ENCODE measurements around the gene PRPF40B.

GRCh38 chr12:49692851-49693250, 69.5 kb downstream of the PRPF40B start:
- TF ChIP-seq TAF1 (IDR thresholded peaks at IDR 0.05; ENCODE audit: low read depth, low read length), result no peak
- no peak for TF ChIP-seq POLR2A (IDR thresholded peaks at IDR 0.05; ENCODE audit: low read depth, low read length)
- TF ChIP-seq POLR2AphosphoS5 (IDR thresholded peaks at IDR 0.05; ENCODE audit: low read depth, low read length), result no peak

Data from GM12891 (cell line).